LNCaP clone FGC (cell line): ENCODE measurements around the gene SLC38A3.

Experiments
- DNase-seq: peaks from one replicate; pipeline ENCODE4 v3.0.0-alpha.2; 2011; ENCODE audit warnings: low read depth
- H3K4me3 ChIP-seq: 2 replicates; pipeline ENCODE4 v1.5.1; 2011; ENCODE audit warnings: mild to moderate bottlenecking, low read depth, low read length, control low read depth
- CTCF ChIP-seq: IDR thresholded peaks from 2 replicates; pipeline ENCODE4 v1.5.1; 2012; ENCODE audit warnings: mild to moderate bottlenecking; ENCODE audit not compliant: control insufficient read depth, insufficient read depth; ENCODE audit errors: extremely low read depth

The SLC38A3 gene

GRCh38 chr3:50169858-50170257 is 35.2 kb upstream of the SLC38A3 start:
- no peak for TF ChIP-seq CTCF
- DNase-seq, result no peak
- no peak overlapping the region for H3K4me3 ChIP-seq

GRCh38 chr3:50170689-50171088 is 34.4 kb upstream of the SLC38A3 start:
- TF ChIP-seq CTCF, result no peak
- no peak for DNase-seq
- no peak overlapping the region for H3K4me3 ChIP-seq

GRCh38 chr3:50171540-50172301 is 33.4 kb upstream of the SLC38A3 start:
- no peak for DNase-seq
- TF ChIP-seq CTCF, result no peak

GRCh38 chr3:50172626-50173220 is 32.3 kb upstream of the SLC38A3 start:
- no peak for TF ChIP-seq CTCF
- H3K4me3 ChIP-seq, result no peak overlapping the region
- DNase-seq, result no peak

More at GRCh38 chr3:50171540-50172301, 33.4 kb upstream of the SLC38A3 start:
- H3K4me3 ChIP-seq, result no peak overlapping the region

- no peak overlapping the region for H3K4me3 ChIP-seq
- DNase-seq, result no peak
- TF ChIP-seq CTCF, result no peak
Observed at GRCh38 chr3:50173685-50174516, 31.2 kb upstream of the SLC38A3 start.

- DNase-seq, result no peak
- no peak overlapping the region for H3K4me3 ChIP-seq
- no peak for TF ChIP-seq CTCF
Observed at GRCh38 chr3:50174517-50174895, 30.6 kb upstream of the SLC38A3 start.
